Measurements from ENCODE around the gene MRPL57. TPM values are rescaled to one million over a fixed set of nuclear protein-coding genes. Genes with fewer than 3 reads are reported as not detected.
"Not testable (repeated sequence)": the region's sequence is repeated elsewhere in the genome, so short reads cannot be mapped to it uniquely, and the experiment has no call there.

The MRPL57 gene
- total RNA-seq = 10 to 100 TPM; 17.7 to 29.7 (median 24.7) TPM

DNA sequence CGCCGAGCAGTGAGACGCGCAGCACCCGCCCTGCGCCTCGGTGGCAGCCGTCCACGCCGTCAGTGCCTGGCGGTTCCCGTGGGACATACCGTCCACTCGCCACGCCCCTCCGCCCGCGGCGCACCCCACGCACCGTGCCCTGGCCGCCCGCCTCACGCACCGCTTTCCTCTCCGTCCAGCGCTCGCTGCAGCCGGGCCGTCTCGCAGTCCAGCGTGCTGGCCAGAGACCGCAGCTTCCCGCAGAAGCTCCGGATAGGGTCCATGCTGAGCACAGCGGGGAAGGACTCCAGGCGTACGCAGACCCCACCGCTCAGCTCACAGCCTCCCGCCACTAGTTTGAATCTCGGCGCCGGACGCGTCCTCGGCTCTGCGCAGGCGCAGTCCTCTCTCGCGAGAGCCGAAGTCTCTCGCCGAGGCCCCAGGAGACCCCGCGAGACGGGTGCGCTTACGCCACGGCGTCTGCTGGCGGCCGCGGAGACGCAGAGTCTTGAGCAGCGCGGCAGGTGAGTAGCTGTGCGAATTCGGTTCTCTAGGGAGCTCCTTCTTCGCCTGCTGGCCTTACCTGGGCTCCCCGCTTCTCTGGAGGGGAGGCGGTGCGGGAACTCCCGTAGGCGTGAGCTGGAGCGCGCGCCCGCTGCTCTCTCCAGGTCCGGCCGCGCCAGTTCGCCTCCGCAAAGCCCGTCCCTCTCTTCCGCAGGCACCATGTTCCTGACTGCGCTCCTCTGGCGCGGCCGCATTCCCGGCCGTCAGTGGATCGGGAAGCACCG is at the start of gene MRPL57, which contains the start of gene SKA3:
MRPL57 (plus strand) TSS at position 444 of the 767 bp plus-strand sequence; CDS start at position 703, 259 bp downstream.
SKA3 (minus strand) TSS at position 338 of the 767 bp plus-strand sequence; CDS start at position 263, 75 bp downstream.
- Histone ChIP-seq H3K4me1 (replicated peaks in 1 of 2) (peaks cover 6 to 7% of the 10 kb centered on the region in 2 donors), H3K27ac (peak within 1 kb of the TSS; percentile 90 to 94), H3K4me3 (peak within 1 kb of the TSS; percentile 54 to 93 (median 78))
- in situ Hi-C loops (cut with MboI; ENCODE audit: low pct_unique_long_range_greater_than_20kb in 2 of 9, low sequenced_read_pairs in 9 of 9, unreplicated experiment in 9 of 9) = no loop called here
- WGBS, 10 experiments = 0 to 6% (median 0%) methylated on average over 3 to 13 of the region's 93 CpGs; no CpG with 5 or more reads in 7 of the 10 experiments
- peak; percentile 85 to 98 (median 96) for ATAC-seq (replicated peaks in 6 of 8)

DNA sequence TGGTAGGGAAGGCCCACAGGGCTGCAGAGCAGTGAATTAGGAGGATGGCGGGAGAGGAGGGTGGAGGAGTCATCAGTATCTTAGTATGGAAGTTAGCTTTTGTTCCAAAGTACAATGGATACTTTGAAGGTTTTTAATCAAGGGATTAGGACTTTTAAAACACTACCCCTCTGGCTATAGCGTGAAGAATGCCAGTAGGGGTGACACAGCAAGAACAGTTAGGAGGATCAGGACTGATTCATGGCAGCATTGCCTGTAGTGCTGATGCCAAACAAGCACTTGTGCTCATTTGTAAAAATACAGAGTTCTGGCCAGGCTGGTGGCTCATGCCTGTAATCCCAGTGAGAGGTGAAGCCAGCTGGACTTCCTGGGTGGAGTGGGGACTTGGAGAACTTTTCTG is 46.3 kb upstream of the MRPL57 start:
- Histone ChIP-seq H3K27ac (no peak overlapping the region), H3K4me1 (replicated peaks in 1 of 2) (no peaks in the 10 kb centered on the region), H3K4me3 (no peak overlapping the region)
- in situ Hi-C loops (cut with MboI; ENCODE audit: low pct_unique_long_range_greater_than_20kb in 2 of 9, low sequenced_read_pairs in 9 of 9, unreplicated experiment in 9 of 9) = no loop called here
- peak in 2 of 8 experiments; percentile 21 to 39 for ATAC-seq (replicated peaks in 6 of 8)
- WGBS, 10 experiments = 71 to 100% (median 89%) methylated on average over 1 to 2 of the region's 2 CpGs; no CpG with 5 or more reads in 2 of the 10 experiments

DNA sequence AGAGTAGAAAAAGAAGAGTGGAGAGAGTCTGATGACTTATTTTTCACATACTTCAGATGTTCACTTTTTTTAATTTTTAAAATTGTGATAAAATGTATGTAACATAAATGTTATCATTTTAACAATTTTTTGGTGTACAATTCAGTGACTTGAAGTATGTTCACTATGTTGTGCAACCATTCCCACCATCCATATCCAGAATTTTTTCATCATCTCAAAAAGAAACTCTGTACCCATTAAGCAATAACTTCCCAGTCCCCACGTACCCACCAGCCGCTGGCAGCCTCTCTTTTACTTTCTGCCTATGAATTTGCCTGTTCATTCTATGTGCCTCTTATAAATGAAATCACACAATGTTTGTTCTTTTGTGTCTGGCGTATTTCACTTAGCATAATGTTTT is 43.4 kb upstream of the MRPL57 start:
- H3K4me1 ChIP-seq (replicated peaks in 1 of 2) = peaks cover 0 to 8% of the 10 kb centered on the region in 2 donors
- H3K27ac ChIP-seq = no peak overlapping the region
- in situ Hi-C loops (cut with MboI; ENCODE audit: low pct_unique_long_range_greater_than_20kb in 2 of 9, low sequenced_read_pairs in 9 of 9, unreplicated experiment in 9 of 9) = no loop called here
- WGBS, 10 experiments = 7 to 100% (median 70%) methylated on average over 2 to 3 of the region's 3 CpGs; no CpG with 5 or more reads in 1 of the 10 experiments
- no peak for ATAC-seq (replicated peaks in 6 of 8)
- no peak overlapping the region for H3K4me3 ChIP-seq

DNA sequence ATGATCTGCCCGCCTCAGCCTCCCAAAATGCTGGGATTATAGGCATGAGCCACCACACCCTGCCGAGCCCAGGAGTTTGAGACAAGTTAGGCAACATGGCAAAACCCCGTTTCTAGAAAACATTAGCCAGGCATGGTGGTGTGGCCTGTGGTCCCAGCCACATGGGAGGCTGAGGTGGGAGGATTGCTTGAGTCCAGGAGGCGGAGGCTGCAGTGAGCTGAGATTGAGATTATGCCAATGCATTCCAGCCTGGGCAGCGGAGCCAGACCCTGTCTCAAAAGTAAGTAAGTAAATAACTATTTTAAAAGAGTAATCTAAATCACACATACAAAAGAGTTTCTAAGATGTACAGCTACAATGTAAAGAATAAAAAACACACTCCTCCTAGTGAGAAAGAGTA is 42.0 kb upstream of the MRPL57 start:
- peaks cover 3 to 12% of the 10 kb centered on the region in 2 donors for H3K4me1 ChIP-seq (replicated peaks in 1 of 2)
- WGBS, 10 experiments = 20 to 100% (median 70%) methylated on average over 2 to 4 of the region's 5 CpGs; no CpG with 5 or more reads in 1 of the 10 experiments
- in situ Hi-C loops (cut with MboI; ENCODE audit: low pct_unique_long_range_greater_than_20kb in 2 of 9, low sequenced_read_pairs in 9 of 9, unreplicated experiment in 9 of 9) = no loop called here
- peak in 3 of 8 experiments; percentile 16 to 40 (median 34) for ATAC-seq (replicated peaks in 6 of 8)
- H3K4me3 ChIP-seq = no peak overlapping the region
- H3K27ac ChIP-seq = no peak overlapping the region

DNA sequence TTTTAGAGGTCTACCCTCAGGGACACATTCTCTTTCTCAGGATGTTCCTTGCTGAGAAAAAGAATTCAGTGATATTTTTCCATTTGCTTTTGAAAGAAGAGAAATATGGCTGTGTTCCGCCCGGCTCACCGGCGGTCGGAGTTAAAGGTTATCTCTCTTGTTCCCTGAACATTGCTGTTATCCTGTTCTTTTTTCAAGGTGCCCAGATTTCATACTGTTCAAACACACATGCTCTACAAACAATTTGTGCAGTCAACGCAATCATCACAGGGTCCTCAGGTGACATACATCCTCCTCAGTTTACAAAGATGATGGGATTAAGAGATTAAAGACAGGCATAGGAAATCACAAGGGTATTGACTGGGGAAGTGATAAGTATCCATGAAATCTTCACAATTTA is 40.6 kb upstream of the MRPL57 start:
- 61 to 100% (median 96%) methylated on average over 1 to 6 of the region's 6 CpGs; no CpG with 5 or more reads in 3 of the 10 experiments for WGBS, 10 experiments
- H3K27ac ChIP-seq; ATAC-seq (replicated peaks in 6 of 8); in situ Hi-C loops (cut with MboI; ENCODE audit: low pct_unique_long_range_greater_than_20kb in 2 of 9, low sequenced_read_pairs in 9 of 9, unreplicated experiment in 9 of 9); H3K4me3 ChIP-seq: not testable (repeated sequence)
- H3K4me1 ChIP-seq (replicated peaks in 1 of 2) = peaks cover 4 to 13% of the 10 kb centered on the region in 2 donors

DNA sequence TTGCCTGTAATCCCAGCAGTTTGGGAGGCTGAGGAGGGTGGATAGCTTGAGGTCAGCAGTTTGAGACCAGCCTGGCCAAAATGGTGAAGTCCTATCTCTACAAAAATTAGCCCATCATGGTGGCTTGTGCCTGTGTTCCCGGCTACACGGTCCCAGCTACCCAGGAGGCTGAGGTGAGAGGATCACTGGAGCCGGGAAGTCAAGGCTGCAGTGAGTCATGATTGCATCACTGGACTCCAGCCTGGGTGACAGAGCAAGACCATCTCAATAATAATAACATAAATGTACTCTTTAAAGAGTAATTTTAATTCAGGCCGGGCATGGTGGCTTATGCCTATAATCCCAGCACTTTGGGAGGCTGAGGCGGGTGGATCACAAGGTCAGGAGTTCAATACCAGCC is 38.8 kb upstream of the MRPL57 start:
- no peak for ATAC-seq (replicated peaks in 6 of 8)
- in situ Hi-C loops (cut with MboI; ENCODE audit: low pct_unique_long_range_greater_than_20kb in 2 of 9, low sequenced_read_pairs in 9 of 9, unreplicated experiment in 9 of 9) = no loop called here
- no peak overlapping the region for H3K4me3 ChIP-seq
- 40 to 100% (median 88%) methylated on average over 1 to 2 of the region's 5 CpGs; no CpG with 5 or more reads in 6 of the 10 experiments for WGBS, 10 experiments
- H3K27ac ChIP-seq = no peak overlapping the region
- peaks cover 16 to 24% of the 10 kb centered on the region in 2 donors for H3K4me1 ChIP-seq (replicated peaks in 1 of 2)

DNA sequence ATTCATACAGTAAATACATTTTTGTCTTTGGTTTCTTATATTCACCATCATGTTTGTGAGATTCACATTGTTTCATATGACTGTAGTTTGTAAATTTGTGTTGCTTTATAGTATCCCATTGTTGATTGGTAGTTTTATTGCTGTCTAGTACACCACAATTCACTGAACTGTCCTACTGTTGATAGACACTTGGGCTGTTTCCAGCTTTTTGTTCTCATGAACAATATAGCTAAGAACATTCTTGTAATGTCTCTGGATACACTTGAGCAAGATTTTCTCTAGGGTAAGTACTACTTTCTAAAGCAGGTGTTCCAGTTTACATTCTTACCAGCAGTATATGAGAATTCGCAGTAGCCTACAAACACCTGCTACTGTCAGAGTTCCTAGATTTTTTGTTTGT is 37.9 kb upstream of the MRPL57 start:
- H3K4me3 ChIP-seq = no peak overlapping the region
- peaks cover 16 to 26% of the 10 kb centered on the region in 2 donors for H3K4me1 ChIP-seq (replicated peaks in 1 of 2)
- WGBS, 10 experiments = 100% methylated on average over 1 of the region's 1 CpG; no CpG with 5 or more reads in 5 of the 10 experiments
- no peak overlapping the region for H3K27ac ChIP-seq
- no peak for ATAC-seq (replicated peaks in 6 of 8)
- in situ Hi-C loops (cut with MboI; ENCODE audit: low pct_unique_long_range_greater_than_20kb in 2 of 9, low sequenced_read_pairs in 9 of 9, unreplicated experiment in 9 of 9) = no loop called here

DNA sequence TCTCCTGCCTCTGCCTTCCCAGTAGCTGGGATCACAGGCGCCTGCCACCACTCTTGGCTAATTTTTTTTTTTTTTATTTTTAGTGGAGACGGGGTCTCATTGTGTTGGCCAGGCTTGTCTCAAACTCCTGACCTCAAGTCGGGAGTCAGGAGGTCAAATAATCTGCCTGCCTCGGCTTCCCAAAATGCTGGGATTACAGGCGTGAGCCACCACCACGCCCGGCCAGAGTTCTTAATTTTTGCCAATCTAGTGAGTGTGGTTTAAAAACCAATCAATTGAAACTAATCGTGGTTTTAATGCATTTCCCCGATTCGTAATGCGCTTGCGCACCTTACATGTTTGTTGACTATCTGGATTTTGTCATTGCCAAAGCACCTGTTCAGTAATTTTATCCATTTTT is 37.1 kb upstream of the MRPL57 start:
- in situ Hi-C loops (cut with MboI; ENCODE audit: low pct_unique_long_range_greater_than_20kb in 2 of 9, low sequenced_read_pairs in 9 of 9, unreplicated experiment in 9 of 9) = no loop called here
- H3K27ac ChIP-seq = peak overlapping the region; percentile 83

DNA sequence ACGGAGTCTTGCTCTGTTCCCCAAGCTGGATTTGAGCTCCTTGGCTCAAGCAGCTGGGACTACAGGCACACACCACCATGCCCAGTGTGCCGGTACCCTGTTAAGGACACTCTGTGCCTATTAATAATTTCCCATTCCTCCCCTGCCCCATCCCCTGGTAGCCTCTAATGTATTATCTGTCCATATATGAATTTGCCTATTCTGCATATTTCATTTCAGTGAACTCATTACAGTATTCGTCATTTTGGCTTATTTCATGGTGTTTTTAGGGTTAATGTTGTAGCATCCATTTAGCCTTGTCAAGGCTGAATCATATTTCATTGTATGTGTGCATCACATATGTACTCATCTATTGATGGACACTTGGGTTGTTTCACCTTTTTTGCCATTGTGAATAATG is 33.7 kb upstream of the MRPL57 start:
- Histone ChIP-seq H3K4me3 (no peak overlapping the region), H3K4me1 (replicated peaks in 1 of 2) (peaks cover 16 to 18% of the 10 kb centered on the region in 2 donors), H3K27ac (no peak overlapping the region)
- WGBS, 10 experiments = 74 to 100% (median 93%) methylated on average over 1 to 3 of the region's 3 CpGs; no CpG with 5 or more reads in 2 of the 10 experiments
- in situ Hi-C loops (cut with MboI; ENCODE audit: low pct_unique_long_range_greater_than_20kb in 2 of 9, low sequenced_read_pairs in 9 of 9, unreplicated experiment in 9 of 9) = no loop called here
- no peak for ATAC-seq (replicated peaks in 6 of 8)

More for the DNA sequence above, 37.1 kb upstream of the MRPL57 start:
- peak overlapping the region; percentile 57 to 92 (median 72) for H3K4me3 ChIP-seq
- H3K4me1 ChIP-seq (replicated peaks in 1 of 2) = peaks cover 16 to 26% of the 10 kb centered on the region in 2 donors
- WGBS, 10 experiments = 88 to 100% (median 96%) methylated on average over 5 to 9 of the region's 12 CpGs; no CpG with 5 or more reads in 1 of the 10 experiments
- ATAC-seq (replicated peaks in 6 of 8) = no peak

DNA sequence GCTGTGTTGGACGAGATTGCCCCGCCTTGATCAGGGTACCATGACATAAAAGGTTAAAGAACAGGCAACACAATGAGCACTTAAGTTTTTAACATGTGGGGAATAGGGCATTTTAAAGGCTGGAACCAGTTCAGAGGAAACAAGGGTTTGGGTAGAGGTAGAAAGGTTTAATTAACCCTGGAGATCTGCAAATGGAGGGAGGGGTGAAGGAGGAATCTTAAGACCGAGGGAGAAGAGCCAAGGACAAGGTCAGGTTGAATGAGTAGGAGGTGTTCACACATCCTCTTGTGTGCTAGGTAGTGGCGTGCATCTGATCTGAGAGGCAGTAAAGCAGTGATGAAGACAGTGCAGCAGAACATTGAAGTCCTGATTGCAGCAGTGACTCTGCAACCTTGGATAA is 28.6 kb upstream of the MRPL57 start:
- WGBS, 10 experiments = 60 to 100% (median 86%) methylated on average over 1 to 4 of the region's 4 CpGs; no CpG with 5 or more reads in 2 of the 10 experiments
- Histone ChIP-seq H3K27ac (no peak overlapping the region), H3K4me3 (no peak overlapping the region), H3K4me1 (replicated peaks in 1 of 2) (peaks cover 0 to under 1% of the 10 kb centered on the region in 2 donors)
- in situ Hi-C loops (cut with MboI; ENCODE audit: low pct_unique_long_range_greater_than_20kb in 2 of 9, low sequenced_read_pairs in 9 of 9, unreplicated experiment in 9 of 9) = no loop called here
- peak in 5 of 8 experiments; percentile 14 to 31 (median 28) for ATAC-seq (replicated peaks in 6 of 8)

DNA sequence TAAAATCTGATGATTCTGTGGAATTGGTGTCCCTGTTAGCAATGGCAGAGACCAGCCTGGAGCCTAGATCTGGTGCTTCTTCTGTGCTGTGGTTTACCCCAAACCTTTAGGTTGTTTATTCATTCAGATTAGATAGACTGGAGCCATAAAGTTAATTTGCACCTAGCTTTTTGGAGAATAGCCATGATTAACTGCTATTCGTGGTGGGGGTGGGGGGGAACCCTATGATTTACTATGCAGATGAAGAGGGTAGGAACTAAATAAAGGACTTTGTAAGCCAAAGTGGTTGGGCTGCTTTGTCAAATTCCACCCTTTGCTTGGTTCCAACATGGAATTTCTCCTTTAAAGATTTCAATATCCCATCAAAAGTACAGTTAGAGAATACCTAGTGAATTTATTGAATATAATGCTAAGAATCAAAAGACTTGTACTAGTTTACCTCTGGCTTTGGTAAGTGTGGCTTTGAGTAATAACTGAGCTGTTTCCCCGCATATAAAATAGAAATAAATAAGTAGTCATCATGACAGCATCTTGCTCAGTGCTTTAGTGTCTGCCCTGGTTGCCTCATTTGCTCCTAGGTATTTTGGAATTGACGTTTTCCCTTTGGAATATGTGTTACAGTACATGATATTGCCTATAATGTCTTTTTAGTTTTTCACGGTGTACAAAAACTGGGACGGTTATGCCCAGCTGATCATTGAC is 27.8 kb upstream of the MRPL57 start:
- 29 to 83% (median 75%) methylated on average over 1 to 5 of the region's 5 CpGs; no CpG with 5 or more reads in 1 of the 10 experiments for WGBS, 10 experiments
- no peak overlapping the region for H3K27ac ChIP-seq
- in situ Hi-C loops (cut with MboI; ENCODE audit: low pct_unique_long_range_greater_than_20kb in 2 of 9, low sequenced_read_pairs in 9 of 9, unreplicated experiment in 9 of 9) = no loop called here
- H3K4me1 ChIP-seq (replicated peaks in 1 of 2) = no peaks in the 10 kb centered on the region
- H3K4me3 ChIP-seq = no peak overlapping the region
- ATAC-seq (replicated peaks in 6 of 8) = peak in 1 of 8 experiments; percentile 21

DNA sequence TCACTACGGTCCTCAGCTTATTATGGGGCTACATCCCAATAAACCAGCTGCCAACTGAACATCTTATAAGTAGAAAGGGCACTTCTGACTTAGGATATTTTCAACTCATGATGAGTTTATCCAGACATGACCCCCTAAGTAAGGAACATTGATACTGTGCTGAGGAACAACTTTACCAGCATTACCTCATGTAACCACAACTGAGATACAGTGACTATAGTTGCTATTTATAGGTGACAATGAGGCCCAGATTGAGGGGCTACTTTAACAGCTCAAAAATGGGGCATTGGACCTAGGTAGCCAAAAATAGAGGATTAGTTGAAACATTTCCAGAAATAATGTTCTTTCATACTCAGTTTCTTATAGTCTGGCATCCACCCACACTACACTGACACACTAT is 26.9 kb upstream of the MRPL57 start:
- Histone ChIP-seq H3K27ac (no peak overlapping the region), H3K4me3 (no peak overlapping the region), H3K4me1 (replicated peaks in 1 of 2) (no peaks in the 10 kb centered on the region)
- peak in 4 of 8 experiments; percentile 8 to 29 (median 26) for ATAC-seq (replicated peaks in 6 of 8)
- WGBS, 10 experiments = 29 to 100% (median 59%) methylated on average over 1 of the region's 1 CpG; no CpG with 5 or more reads in 4 of the 10 experiments
- in situ Hi-C loops (cut with MboI; ENCODE audit: low pct_unique_long_range_greater_than_20kb in 2 of 9, low sequenced_read_pairs in 9 of 9, unreplicated experiment in 9 of 9) = no loop called here

DNA sequence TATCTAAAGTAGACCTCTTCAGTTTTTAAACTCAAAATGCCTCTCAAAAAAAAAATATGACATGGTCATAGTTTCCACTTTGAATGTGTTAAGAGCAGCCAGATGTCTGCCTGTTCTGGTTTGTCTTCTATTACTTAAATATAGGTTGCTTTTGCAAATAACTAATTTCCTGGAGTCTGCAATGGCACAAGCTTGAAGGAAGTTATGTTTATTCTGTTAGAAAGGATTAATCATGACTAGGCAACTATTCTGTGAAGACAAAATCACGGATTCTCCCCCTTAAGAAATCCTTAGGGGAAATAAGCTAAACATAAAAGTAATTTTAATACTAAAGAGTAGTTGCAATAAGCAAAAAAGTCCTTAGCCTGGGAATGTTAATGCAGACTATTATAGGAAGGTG is 26.4 kb upstream of the MRPL57 start:
- no peak overlapping the region for H3K27ac ChIP-seq
- no peaks in the 10 kb centered on the region for H3K4me1 ChIP-seq (replicated peaks in 1 of 2)
- no peak overlapping the region for H3K4me3 ChIP-seq
- 40 to 100% (median 73%) methylated on average over 1 of the region's 1 CpG; no CpG with 5 or more reads in 2 of the 10 experiments for WGBS, 10 experiments
- ATAC-seq (replicated peaks in 6 of 8) = no peak
- in situ Hi-C loops (cut with MboI; ENCODE audit: low pct_unique_long_range_greater_than_20kb in 2 of 9, low sequenced_read_pairs in 9 of 9, unreplicated experiment in 9 of 9) = loop anchor here in 1 of 9 experiments (25.0 kb wide), 1 partner anchor 88 kb away; the partner anchor contains the start of gene LATS2

Data from motor neuron (in vitro differentiated cells).